ENCODE results near the gene CTNNA3. TPM values are rescaled to one million over a fixed set of nuclear protein-coding genes. Genes with fewer than 3 reads are reported as not detected.
A peak's percentile ranks its signal among the peaks of the same experiment; 100 is the strongest.

Gene CTNNA3
- total RNA-seq, 1 donor: not detected

- Histone ChIP-seq H3K79me2 (ENCODE audit: insufficient read depth, low read length) (no peaks in the 10 kb centered on the region), H4K20me1 (ENCODE audit: insufficient read depth, low read length) (no peaks in the 10 kb centered on the region), H3K27me3 (ENCODE audit: insufficient read depth, low read length) (no peaks in the 10 kb centered on the region), H3K4me1 (ENCODE audit: insufficient read depth, low read length) (peaks cover 6% of the 10 kb centered on the region), H2AFZ (ENCODE audit: low read length) (no peak overlapping the region), H3K36me3 (ENCODE audit: insufficient read depth, low read length) (no peaks in the 10 kb centered on the region), H3K4me3 (ENCODE audit: insufficient read depth, low read length) (no peak overlapping the region), H3K9me3 (ENCODE audit: low read depth, low read length) (no peaks in the 10 kb centered on the region), H3K4me2 (ENCODE audit: insufficient read depth, low read length) (no peak overlapping the region), H3K27ac (ENCODE audit: low read depth, low read length) (no peak overlapping the region)
- no peak for DNase-seq (ENCODE audit: insufficient read length, low spot score, missing footprints)
- TF ChIP-seq, protein P1, sequence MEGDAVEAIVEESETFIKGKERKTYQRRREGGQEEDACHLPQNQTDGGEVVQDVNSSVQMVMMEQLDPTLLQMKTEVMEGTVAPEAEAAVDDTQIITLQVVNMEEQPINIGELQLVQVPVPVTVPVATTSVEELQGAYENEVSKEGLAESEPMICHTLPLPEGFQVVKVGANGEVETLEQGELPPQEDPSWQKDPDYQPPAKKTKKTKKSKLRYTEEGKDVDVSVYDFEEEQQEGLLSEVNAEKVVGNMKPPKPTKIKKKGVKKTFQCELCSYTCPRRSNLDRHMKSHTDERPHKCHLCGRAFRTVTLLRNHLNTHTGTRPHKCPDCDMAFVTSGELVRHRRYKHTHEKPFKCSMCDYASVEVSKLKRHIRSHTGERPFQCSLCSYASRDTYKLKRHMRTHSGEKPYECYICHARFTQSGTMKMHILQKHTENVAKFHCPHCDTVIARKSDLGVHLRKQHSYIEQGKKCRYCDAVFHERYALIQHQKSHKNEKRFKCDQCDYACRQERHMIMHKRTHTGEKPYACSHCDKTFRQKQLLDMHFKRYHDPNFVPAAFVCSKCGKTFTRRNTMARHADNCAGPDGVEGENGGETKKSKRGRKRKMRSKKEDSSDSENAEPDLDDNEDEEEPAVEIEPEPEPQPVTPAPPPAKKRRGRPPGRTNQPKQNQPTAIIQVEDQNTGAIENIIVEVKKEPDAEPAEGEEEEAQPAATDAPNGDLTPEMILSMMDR (IDR thresholded peaks at IDR 0.05; ENCODE audit: extremely low read depth, low read depth, low read length): no peak
These were observed 74.2 kb downstream of the CTNNA3 start for GRCh38 chr10:67621834-67622233.

GRCh38 chr10:67618116-67618515 lies 77.9 kb downstream of the CTNNA3 start:
- Histone ChIP-seq H3K79me2 (ENCODE audit: insufficient read depth, low read length) (no peaks in the 10 kb centered on the region), H3K9me3 (ENCODE audit: low read depth, low read length) (no peaks in the 10 kb centered on the region), H3K4me1 (ENCODE audit: insufficient read depth, low read length) (peaks cover 7% of the 10 kb centered on the region), H3K36me3 (ENCODE audit: insufficient read depth, low read length) (no peaks in the 10 kb centered on the region), H3K4me3 (ENCODE audit: insufficient read depth, low read length) (no peak overlapping the region), H3K27me3 (ENCODE audit: insufficient read depth, low read length) (no peaks in the 10 kb centered on the region), H4K20me1 (ENCODE audit: insufficient read depth, low read length) (no peaks in the 10 kb centered on the region), H3K27ac (ENCODE audit: low read depth, low read length) (peak overlapping the region; percentile 15), H2AFZ (ENCODE audit: low read length) (no peak overlapping the region), H3K4me2 (ENCODE audit: insufficient read depth, low read length) (no peak overlapping the region)
- TF ChIP-seq, protein P1 (IDR thresholded peaks at IDR 0.05; ENCODE audit: extremely low read depth, low read depth, low read length): no peak
- peak; percentile 44 for DNase-seq (ENCODE audit: insufficient read length, low spot score, missing footprints)

GRCh38 chr10:67612577-67613537 lies 83.1 kb downstream of the CTNNA3 start:
- peak overlapping the region; percentile 38 for H3K4me2 ChIP-seq (ENCODE audit: insufficient read depth, low read length)
- no peak overlapping the region for H3K27ac ChIP-seq (ENCODE audit: low read depth, low read length)

DNA sequence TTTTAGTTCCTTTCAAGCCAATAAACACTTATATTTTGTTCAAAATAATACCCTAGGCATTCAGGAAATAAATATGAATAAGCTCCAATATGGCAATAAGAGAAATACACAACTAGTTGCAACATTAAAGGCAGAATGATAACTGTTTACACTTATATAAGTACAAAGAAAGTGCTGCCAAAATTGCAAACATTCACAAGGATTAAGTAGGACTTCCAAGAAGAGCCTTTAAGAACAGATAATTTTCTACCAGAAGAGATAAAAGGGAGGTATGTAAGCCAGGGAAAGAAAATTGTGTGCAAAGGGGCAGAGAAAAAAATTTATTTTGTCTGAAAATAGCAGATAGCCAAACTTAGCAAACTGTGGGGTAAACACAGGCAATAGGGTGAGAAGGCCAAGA lies 83.8 kb downstream of the CTNNA3 start:
- Histone ChIP-seq H3K4me3 (ENCODE audit: insufficient read depth, low read length) (no peak overlapping the region), H3K27ac (ENCODE audit: low read depth, low read length) (no peak overlapping the region), H3K4me1 (ENCODE audit: insufficient read depth, low read length) (peaks cover 25% of the 10 kb centered on the region), H3K36me3 (ENCODE audit: insufficient read depth, low read length) (no peaks in the 10 kb centered on the region), H3K9me3 (ENCODE audit: low read depth, low read length) (no peaks in the 10 kb centered on the region), H3K79me2 (ENCODE audit: insufficient read depth, low read length) (no peaks in the 10 kb centered on the region), H2AFZ (ENCODE audit: low read length) (no peak overlapping the region), H3K4me2 (ENCODE audit: insufficient read depth, low read length) (no peak overlapping the region), H3K27me3 (ENCODE audit: insufficient read depth, low read length) (no peaks in the 10 kb centered on the region), H4K20me1 (ENCODE audit: insufficient read depth, low read length) (no peaks in the 10 kb centered on the region)
- TF ChIP-seq, protein P1 (IDR thresholded peaks at IDR 0.05; ENCODE audit: extremely low read depth, low read depth, low read length): no peak
- no peak for DNase-seq (ENCODE audit: insufficient read length, low spot score, missing footprints)

More at GRCh38 chr10:67612577-67613537, 83.1 kb downstream of the CTNNA3 start:
- no peaks in the 10 kb centered on the region for H3K36me3 ChIP-seq (ENCODE audit: insufficient read depth, low read length)
- peak; percentile 77 for DNase-seq (ENCODE audit: insufficient read length, low spot score, missing footprints)
- no peaks in the 10 kb centered on the region for H4K20me1 ChIP-seq (ENCODE audit: insufficient read depth, low read length)
- H3K4me1 ChIP-seq (ENCODE audit: insufficient read depth, low read length): peaks cover 20% of the 10 kb centered on the region
- H2AFZ ChIP-seq (ENCODE audit: low read length): no peak overlapping the region
- H3K27me3 ChIP-seq (ENCODE audit: insufficient read depth, low read length): no peaks in the 10 kb centered on the region
- H3K9me3 ChIP-seq (ENCODE audit: low read depth, low read length): no peaks in the 10 kb centered on the region
- no peak overlapping the region for H3K4me3 ChIP-seq (ENCODE audit: insufficient read depth, low read length)
- H3K79me2 ChIP-seq (ENCODE audit: insufficient read depth, low read length): no peaks in the 10 kb centered on the region
- TF ChIP-seq, protein P1 (IDR thresholded peaks at IDR 0.05; ENCODE audit: extremely low read depth, low read depth, low read length): no peak

Data from osteoblast (primary cell).